ENCODE results near the gene CLEC20A.
"Not testable (repeated sequence)": the region's sequence is repeated elsewhere in the genome, so short reads cannot be mapped to it uniquely, and the experiment has no call there.

Gene CLEC20A

DNA sequence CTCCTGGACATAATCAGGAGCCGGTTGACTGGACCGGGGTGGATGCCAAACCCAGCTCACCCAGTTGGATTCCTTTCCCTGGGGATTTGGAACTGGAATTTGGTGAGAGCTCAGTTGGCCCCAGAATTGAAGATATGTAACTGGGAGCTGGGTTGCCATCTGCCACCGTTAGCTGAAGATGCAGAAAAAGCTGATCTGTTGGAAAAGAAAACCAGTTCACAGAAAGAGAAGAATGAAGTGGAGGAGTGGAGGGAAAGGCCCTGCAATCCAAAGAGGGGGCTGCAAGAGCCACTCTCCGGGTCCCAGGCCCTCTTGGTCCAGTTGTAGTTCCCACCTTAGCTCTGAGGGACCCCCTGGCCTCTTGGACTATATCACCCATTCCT, 32.2 kb upstream of the CLEC20A start:
- no peak for DNase-seq

GRCh38 chr1:178528228-178528952, 31.6 kb upstream of the CLEC20A start:
- DNase-seq: no peak

DNA sequence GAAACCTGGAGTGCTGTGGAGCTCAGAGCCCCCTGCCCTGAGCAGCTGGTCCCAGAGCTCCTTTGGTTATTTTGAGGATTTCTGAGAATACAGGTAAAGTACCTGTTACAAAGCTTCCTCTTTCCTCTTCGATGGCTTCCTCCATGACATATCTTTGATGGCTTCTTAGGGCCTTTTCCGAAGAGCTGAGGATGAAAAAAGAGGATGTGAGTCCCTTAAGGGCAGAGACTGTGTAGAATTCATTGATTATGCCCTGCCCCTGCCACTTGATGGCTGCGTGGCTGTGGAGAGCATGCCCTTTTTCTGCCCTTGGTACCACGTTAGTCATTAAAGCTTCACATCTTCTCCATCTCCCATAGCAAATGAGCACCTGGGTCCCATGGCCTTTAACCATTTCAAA, 30.4 kb upstream of the CLEC20A start:
- DNase-seq: no peak

DNA sequence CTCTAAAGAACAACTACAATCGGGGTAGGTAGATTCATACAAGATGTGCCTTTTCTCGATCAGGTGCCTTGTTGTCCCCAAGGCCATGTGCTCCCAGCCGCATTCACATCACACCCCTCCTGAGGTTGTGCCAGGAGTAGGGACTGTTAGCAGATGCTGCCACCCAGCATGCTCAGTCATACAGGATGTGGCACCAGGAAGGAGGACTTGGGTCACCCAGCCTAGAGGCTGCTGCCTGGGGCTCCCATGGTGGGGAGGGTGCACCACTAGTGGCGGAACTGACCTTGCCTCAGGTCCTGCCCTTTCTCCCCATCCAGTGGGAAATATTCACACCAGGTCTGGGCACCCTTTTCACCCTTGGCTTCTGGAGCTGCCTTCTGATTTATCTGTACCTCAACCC, 24.5 kb upstream of the CLEC20A start:
- no peak for DNase-seq

- DNase-seq: no peak
Measured at GRCh38 chr1:178520803-178521202, 24.0 kb upstream of the CLEC20A start.

DNA sequence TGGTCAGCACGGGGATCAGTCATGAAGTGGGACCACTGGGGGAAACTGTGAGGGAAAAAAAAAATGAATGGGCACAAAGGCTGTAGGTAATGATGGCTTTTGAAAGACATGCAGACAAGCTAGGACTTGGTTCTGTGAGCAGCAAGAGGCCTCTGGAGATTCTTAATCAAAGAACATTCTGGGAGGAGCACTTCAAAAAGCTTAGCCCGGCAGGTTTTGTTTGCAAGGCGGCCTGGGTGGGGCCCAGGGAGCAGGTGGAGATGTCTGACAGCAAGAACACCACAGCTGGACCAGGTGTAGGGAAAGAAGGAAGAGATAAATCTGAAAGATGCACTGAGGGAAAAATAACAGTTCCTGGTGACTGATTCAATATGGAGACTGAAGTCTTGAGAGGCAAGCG, 22.1 kb upstream of the CLEC20A start:
- no peak for DNase-seq

DNA sequence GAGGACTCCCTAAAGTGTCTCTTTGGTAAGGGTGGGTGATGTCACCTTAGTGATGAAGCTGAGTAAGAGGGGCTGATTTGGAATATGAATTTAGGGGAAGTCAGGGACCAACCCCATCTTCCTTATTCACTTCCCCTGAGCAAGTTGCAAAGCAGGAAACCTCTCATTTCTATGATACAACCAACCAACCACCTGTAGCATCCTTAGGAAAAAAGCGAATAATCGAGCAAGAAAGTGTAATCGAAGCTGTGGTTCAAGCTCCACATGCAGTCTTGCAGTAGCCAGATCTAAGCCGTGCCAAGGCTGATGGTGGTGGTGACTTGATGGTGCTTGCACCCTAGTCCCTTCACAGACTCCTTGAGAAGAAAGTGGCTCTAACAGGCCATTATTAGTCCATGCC, 19.3 kb upstream of the CLEC20A start:
- no peak for DNase-seq

GRCh38 chr1:178513278-178513983, 16.7 kb upstream of the CLEC20A start:
- no peak for DNase-seq

- no peak for DNase-seq
Measured at GRCh38 chr1:178512566-178513277, 16.0 kb upstream of the CLEC20A start, which contains the start of gene TEX35. TSS of gene TEX35 (plus strand) at chr1:178513109. CDS start at chr1:178513189, 80 bp downstream.

DNA sequence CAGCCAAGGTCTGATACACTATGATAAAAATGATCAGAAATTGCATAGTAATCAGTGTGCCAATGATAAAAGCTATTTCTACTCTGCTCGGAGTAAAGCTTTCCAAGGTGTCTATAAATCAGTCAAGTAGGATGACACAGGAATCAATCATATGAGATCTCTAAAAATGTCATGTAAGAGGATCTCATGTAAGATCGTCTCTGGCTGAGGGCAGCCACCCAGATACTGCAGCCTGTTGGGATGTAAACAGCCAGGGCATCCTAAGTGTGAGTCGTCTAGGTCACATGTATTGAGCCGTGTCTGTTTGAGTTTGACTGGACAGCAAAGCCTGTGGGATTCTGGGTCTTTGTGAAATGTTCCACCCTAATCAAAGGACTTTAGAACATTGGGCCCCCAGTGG, 13.4 kb upstream of the CLEC20A start:
- no peak for DNase-seq

GRCh38 chr1:178509414-178510007, 12.7 kb upstream of the CLEC20A start:
- DNase-seq: no peak

DNA sequence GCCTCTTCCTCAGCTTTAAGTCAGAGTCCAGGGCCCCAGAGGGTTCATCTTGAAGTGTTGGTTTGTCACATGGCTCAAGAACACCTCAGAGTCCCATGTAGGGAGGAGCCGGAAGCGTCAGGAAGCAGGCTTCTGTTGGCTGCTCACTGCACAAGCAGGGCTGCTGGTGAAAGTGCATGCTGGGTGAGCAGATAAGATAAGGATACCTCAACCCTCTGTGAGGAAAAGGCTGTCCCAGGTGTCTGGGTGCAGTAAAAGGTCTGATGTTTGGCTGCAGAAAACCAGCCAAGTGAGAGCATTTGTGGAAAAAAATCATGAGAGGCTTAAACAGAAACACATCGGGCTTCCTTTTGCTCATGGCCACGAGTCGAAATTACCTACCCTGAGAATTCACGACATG, 9.9 kb upstream of the CLEC20A start:
- DNase-seq: no peak

DNA sequence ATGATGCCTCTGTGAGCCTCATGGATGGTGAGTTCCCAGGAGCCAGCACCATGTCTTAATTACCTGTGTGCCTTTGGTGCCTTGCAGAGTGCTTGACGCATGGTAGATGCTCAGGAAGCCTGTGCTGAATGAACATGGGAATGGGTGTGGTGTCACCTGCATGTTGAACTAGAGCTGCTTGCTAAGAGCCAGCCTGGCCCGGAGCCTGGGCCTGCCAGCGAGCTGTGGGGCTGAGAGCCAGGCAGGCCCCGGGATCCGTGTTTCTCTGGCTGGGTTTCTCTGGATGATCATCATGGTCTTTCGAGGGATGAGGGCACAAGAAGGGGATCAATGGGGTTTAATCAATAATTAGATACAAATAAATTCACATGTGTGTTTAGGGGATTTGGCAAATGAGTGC, 9.4 kb upstream of the CLEC20A start:
- no peak for DNase-seq

GRCh38 chr1:178504286-178504685, 7.5 kb upstream of the CLEC20A start:
- no peak for DNase-seq

DNA sequence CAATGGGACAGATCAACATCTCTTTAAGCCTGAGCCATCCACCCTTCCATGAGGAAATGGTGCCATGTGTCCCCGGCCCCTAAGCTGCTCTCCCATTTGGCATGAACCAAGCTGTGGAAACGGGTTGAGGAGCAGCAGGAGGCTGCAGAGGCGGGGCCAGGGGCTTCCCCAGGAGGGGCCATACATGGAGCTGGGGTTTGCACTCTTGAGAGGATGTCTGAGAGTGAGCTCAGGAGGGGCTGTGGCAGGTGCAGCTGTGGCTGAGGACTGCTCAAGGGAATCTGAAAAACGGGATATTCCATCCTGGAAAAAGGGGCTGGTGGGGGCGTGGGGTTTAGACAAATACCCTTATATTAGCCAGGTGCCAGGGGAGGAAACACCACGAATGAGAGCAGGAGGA, 7.1 kb upstream of the CLEC20A start:
- DNase-seq: no peak

DNA sequence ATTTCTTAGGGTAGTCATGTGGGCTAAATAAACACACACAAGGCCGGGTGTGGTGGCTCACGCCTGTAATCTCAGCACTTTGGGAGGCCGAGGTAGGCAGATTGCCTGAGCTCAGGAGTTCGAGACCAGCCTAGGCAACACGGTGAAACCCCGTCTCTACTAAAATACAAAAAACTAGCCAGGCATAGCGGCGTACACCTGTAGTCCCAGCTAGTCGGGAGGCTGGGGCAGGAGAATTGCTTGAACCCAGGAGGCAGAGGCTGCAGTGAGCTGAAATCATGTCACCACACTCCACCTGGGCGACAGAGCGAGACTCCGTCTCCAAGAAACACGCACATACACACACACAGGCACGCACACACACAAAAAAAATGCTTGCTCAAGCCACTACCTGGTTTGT, 6.6 kb upstream of the CLEC20A start:
- DNase-seq: not testable (repeated sequence)

DNA sequence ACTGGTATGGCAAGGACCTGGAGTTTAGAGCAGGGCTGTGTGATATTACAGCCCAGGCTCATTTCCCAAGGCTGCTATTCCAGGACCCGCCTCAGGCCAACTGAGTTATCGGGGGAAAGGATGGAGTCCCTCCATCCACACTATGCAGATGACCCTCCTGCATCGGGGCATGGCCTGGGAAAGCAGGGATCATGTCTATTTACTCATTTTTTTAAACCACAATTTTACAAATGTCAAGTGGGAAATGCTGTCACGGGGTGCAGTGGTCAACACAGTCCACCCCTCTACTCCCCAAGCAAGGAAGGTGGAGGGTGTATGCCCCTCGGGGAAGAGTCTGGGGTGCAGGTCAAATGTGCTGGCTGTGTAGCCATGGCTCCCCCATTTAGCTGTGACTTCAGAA, 6.1 kb upstream of the CLEC20A start:
- no peak for DNase-seq

- DNase-seq: no peak
Measured at GRCh38 chr1:178502330-178502714, 5.6 kb upstream of the CLEC20A start.

- peak; percentile 41 for DNase-seq
Measured at GRCh38 chr1:178501705-178502329, 5.1 kb upstream of the CLEC20A start.

GRCh38 chr1:178500936-178501554, 4.3 kb upstream of the CLEC20A start:
- DNase-seq: no peak

DNA sequence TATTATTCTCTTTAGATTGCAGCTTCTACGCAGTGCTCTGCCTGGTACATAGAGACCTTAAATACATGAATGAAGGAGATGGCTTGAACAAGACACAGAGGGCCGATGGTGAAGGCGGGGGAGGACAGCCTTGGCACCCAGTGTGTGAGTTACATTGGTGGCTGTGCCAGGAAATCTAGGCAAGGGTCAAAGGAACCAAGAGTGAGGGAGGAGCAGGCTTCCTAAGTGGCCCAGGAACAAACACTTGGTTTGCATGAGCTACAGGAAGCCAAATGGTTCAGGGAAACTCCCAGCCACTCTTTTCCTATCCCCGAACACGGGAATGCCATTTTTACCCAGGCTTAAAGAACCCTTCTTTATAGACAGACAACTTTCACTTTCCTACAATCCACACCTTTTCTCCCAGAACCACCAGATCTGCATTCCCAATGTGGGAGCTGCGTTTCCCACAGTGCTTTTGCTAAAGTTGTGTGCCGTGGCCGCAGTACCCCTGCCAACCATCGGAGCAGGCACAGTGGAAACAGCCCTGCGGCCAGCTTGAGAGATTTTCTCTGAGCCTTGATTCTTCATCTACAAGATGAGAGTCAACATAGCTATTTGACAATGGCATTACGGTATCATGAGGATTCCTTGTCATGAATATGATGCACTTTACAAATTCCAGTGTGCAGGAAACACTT, 3.5 kb upstream of the CLEC20A start:
- no peak for DNase-seq
